Naive thymus-derived CD4-positive, alpha-beta T cell (primary cell): ENCODE measurements around the gene FCN3. TPM values are rescaled to one million over a fixed set of nuclear protein-coding genes. Genes with fewer than 3 reads are reported as not detected.

Experiments
- ATAC-seq: fragments of 150-1000 bp; cut with Tn5 transposase; 2 replicates; pipeline ENCODE4 v1.10.0; 2021; ENCODE audit warnings: mild to moderate bottlenecking, moderate library complexity
- CTCF ChIA-PET: fragments of 350-600 bp; sonication (Branson Sonifier 250); formaldehyde crosslinking; loops from one replicate; lab custom pipeline; 2021; ENCODE audit warnings: antibody characterized with exemption; lab: Charles Lee
- POLR2A ChIA-PET: fragments of 350-600 bp; sonication (Branson Sonifier 250); formaldehyde crosslinking; loops from one replicate; lab custom pipeline; 2021; ENCODE audit warnings: antibody characterized with exemption, inconsistent platforms; lab: Charles Lee
- DNase-seq, 9 donors: peaks; one replicate each; pipeline versions ENCODE4 v3.0.0 to v3.0.0-alpha.2; 2020 to 2022; ENCODE audit warnings: mixed read lengths in 1 of 9
- H3K27ac ChIP-seq: one replicate; pipeline ENCODE4 v1.7.0; 2013; ENCODE audit warnings: mild to moderate bottlenecking, low read depth, low read length, moderate library complexity
- H3K27me3 ChIP-seq, 2 donors: one replicate each; pipeline ENCODE4 v1.7.0; 2013; ENCODE audit warnings: low read length in 2 of 2, mild to moderate bottlenecking in 2 of 2, moderate library complexity in 2 of 2; ENCODE audit not compliant: control insufficient read depth in 2 of 2, insufficient read depth in 2 of 2
- H3K36me3 ChIP-seq, 3 experiments: 1 replicate in 2 of 3; 2 replicates in 1 of 3; pipeline ENCODE4 v1.7.0; 2013; ENCODE audit warnings: low read length in 3 of 3, mild to moderate bottlenecking in 3 of 3, moderate library complexity in 1 of 3; ENCODE audit not compliant: insufficient read depth in 3 of 3, control insufficient read depth in 2 of 3
- H3K4me1 ChIP-seq, 2 donors: one replicate each; pipeline ENCODE4 v1.7.0; 2013; ENCODE audit warnings: low read length in 2 of 2, mild to moderate bottlenecking in 2 of 2, moderate library complexity in 1 of 2; ENCODE audit not compliant: control insufficient read depth in 2 of 2, insufficient read depth in 2 of 2
- H3K4me3 ChIP-seq: 2 replicates; pipeline ENCODE4 v1.7.0; 2013; ENCODE audit warnings: mild to moderate bottlenecking, low read length
- H3K9me3 ChIP-seq, 3 experiments: 1 replicate in 2 of 3; 2 replicates in 1 of 3; pipeline ENCODE4 v1.7.0; 2013; ENCODE audit warnings: low read length in 3 of 3; ENCODE audit not compliant: control insufficient read depth in 2 of 3
- H3K27ac Mint-ChIP-seq, 9 donors: one replicate each; pipeline ENCODE4 v1.8.0; 2020 to 2022; ENCODE audit warnings: mixed read lengths in 9 of 9, mild to moderate bottlenecking in 8 of 9, moderate library complexity in 5 of 9, inconsistent platforms in 2 of 9
- H3K27me3 Mint-ChIP-seq, 5 donors: one replicate each; pipeline ENCODE4 v1.8.0; 2021 to 2022; ENCODE audit warnings: mixed read lengths in 5 of 5, mild to moderate bottlenecking in 1 of 5
- H3K36me3 Mint-ChIP-seq, 5 donors: one replicate each; pipeline ENCODE4 v1.8.0; 2020 to 2022; ENCODE audit warnings: mixed read lengths in 5 of 5, mild to moderate bottlenecking in 3 of 5, inconsistent platforms in 1 of 5
- H3K4me1 Mint-ChIP-seq, 7 donors: one replicate each; pipeline ENCODE4 v1.8.0; 2020 to 2022; ENCODE audit warnings: mixed read lengths in 7 of 7, mild to moderate bottlenecking in 3 of 7, inconsistent platforms in 1 of 7
- H3K4me3 Mint-ChIP-seq, 10 donors: one replicate each; pipeline ENCODE4 v1.8.0; 2020 to 2022; ENCODE audit warnings: mild to moderate bottlenecking in 10 of 10, mixed read lengths in 10 of 10, moderate library complexity in 6 of 10, inconsistent platforms in 2 of 10
- H3K9me3 Mint-ChIP-seq, 11 donors: one replicate each; pipeline ENCODE4 v1.8.0; 2020 to 2022; ENCODE audit warnings: mixed read lengths in 11 of 11, mild to moderate bottlenecking in 4 of 11, inconsistent platforms in 1 of 11, moderate library complexity in 1 of 11
- intact Hi-C, 2 donors: fragments of 100-400 bp; cut with micrococcal nuclease; formaldehyde crosslinking; loops; one replicate each; pipeline ENCODE4 v1.15.1; 2023
- polyA plus RNA-seq, 2 donors: library from polyadenylated mRNA; unstranded; fragments of 300-500 nt; fragmentation: Illumina TruSeq; gene quantifications; one replicate each; pipeline ENCODE4 v1.2.3, GENCODE V29; 2021
- total RNA-seq, 6 experiments: library from RNA in 5 of 6; stranded (reverse) in 5 of 6; gene quantifications; 1 replicate in 5 of 6; 2 replicates in 1 of 6; pipeline ENCODE4 v1.2.3 and lab custom pipeline; 2021 to 2026

Gene FCN3
- total and polyA plus RNA-seq, 7 experiments from 2014 or later, result not detected

GRCh38 chr1:27341525-27342252 is 32.9 kb downstream of the FCN3 start, which contains the start of gene SYTL1:
Gene SYTL1, plus strand, starts transcription at chr1:27342022. Its CDS starts 3,313 bp downstream, at chr1:27345335.
- Mint-ChIP-seq H3K36me3 (peaks cover 4 to 26% (median 6%) of the 10 kb centered on the region in 5 donors), H3K4me3 (peak within 1 kb of the TSS; percentile 91 to 100 (median 96)), H3K9me3 (peaks cover 0 to 4% (median 0%) of the 10 kb centered on the region in 11 donors), H3K4me1 (peaks cover 22 to 68% (median 53%) of the 10 kb centered on the region in 7 donors), H3K27ac (peak within 1 kb of the TSS; percentile 86 to 98 (median 94)), H3K27me3 (no peaks in the 10 kb centered on the region)
- ATAC-seq (peak; percentile 74), DNase-seq (peak; percentile 49 to 72 (median 60))
- Histone ChIP-seq H3K9me3 (no peaks in the 10 kb centered on the region), H3K4me3 (peak within 1 kb of the TSS; percentile 85), H3K4me1 (peaks cover 11 to 29% of the 10 kb centered on the region in 2 donors), H3K27me3 (no peaks in the 10 kb centered on the region), H3K27ac (peak within 1 kb of the TSS; percentile 87), H3K36me3 (peaks cover 0 to 23% (median 0%) of the 10 kb centered on the region in 3 experiments)
- ChIA-PET POLR2A (interaction anchor here (0.7 to 7.2 kb wide), 12 partner anchors 9 to 870 kb away, joined by 3 to 111 read pairs (median 4); partner anchors contain the start of genes HMGN2 and TMEM222), CTCF (interaction anchor here (0.5 to 2.8 kb wide), 10 partner anchors 9 to 893 kb away, joined by 3 to 23 read pairs (median 4); partner anchors contain the start of gene IFI6)
- intact Hi-C loops, result loop anchor here (1.0 to 5.0 kb wide), 6 partner anchors 8 to 1211 kb away; partner anchors contain the start of genes MAP3K6 (in 1 of the 2), TMEM222 (in 1 of the 2) and TRNAU1AP (in 1 of the 2)

GRCh38 chr1:27339213-27339612 is 35.4 kb downstream of the FCN3 start:
- Mint-ChIP-seq H3K4me3 (peak overlapping the region in 9 of 10 donors; percentile 2 to 97 (median 59)), H3K36me3 (peaks cover 0 to 18% (median 5%) of the 10 kb centered on the region in 5 donors), H3K9me3 (peaks cover 0 to 4% (median 0%) of the 10 kb centered on the region in 11 donors), H3K27ac (peak overlapping the region; percentile 56 to 98 (median 91)), H3K4me1 (peaks cover 17 to 48% (median 38%) of the 10 kb centered on the region in 7 donors), H3K27me3 (no peaks in the 10 kb centered on the region)
- ChIA-PET POLR2A (interaction anchor here (0.8 to 2.2 kb wide), 5 partner anchors 10 to 15 kb away, joined by 3 to 5 read pairs (median 4); no protein-coding TSS in a partner anchor), CTCF (interaction anchor here (1.0 to 1.5 kb wide), 4 partner anchors 12 to 48 kb away, joined by 3 to 4 read pairs (median 3); no protein-coding TSS in a partner anchor)
- H3K27me3 ChIP-seq, result no peaks in the 10 kb centered on the region
- H3K36me3 ChIP-seq, result peaks cover 4 to 31% (median 6%) of the 10 kb centered on the region in 3 experiments
- peaks cover 11 to 19% of the 10 kb centered on the region in 2 donors for H3K4me1 ChIP-seq
- no peaks in the 10 kb centered on the region for H3K9me3 ChIP-seq
- DNase-seq (no peak), ATAC-seq (no peak)
- intact Hi-C loops, result no loop called here
- H3K27ac ChIP-seq, result peak overlapping the region; percentile 45
- no peak overlapping the region for H3K4me3 ChIP-seq

GRCh38 chr1:27338751-27339150 is 35.9 kb downstream of the FCN3 start:
- H3K9me3 ChIP-seq, result no peaks in the 10 kb centered on the region
- peak overlapping the region; percentile 56 to 98 (median 91) for H3K27ac Mint-ChIP-seq
- intact Hi-C loops, result no loop called here
- peak overlapping the region; percentile 45 for H3K27ac ChIP-seq
- no peak overlapping the region for H3K4me3 ChIP-seq
- peaks cover 17 to 45% (median 33%) of the 10 kb centered on the region in 7 donors for H3K4me1 Mint-ChIP-seq
- H3K36me3 ChIP-seq, result peaks cover 4 to 36% (median 9%) of the 10 kb centered on the region in 3 experiments
- H3K27me3 Mint-ChIP-seq, result no peaks in the 10 kb centered on the region
- no peaks in the 10 kb centered on the region for H3K27me3 ChIP-seq
- POLR2A ChIA-PET, result interaction anchor here (0.8 to 2.2 kb wide), 4 partner anchors 10 to 15 kb away, joined by 3 to 6 read pairs (median 4); no protein-coding TSS in a partner anchor
- no peak for ATAC-seq
- H3K36me3 Mint-ChIP-seq, result peaks cover 0 to 20% (median 9%) of the 10 kb centered on the region in 5 donors
- H3K4me3 Mint-ChIP-seq, result peak overlapping the region in 3 of 10 donors; percentile 59 to 97 (median 72)
- no peak for DNase-seq
- H3K4me1 ChIP-seq, result peaks cover 11 to 15% of the 10 kb centered on the region in 2 donors
- H3K9me3 Mint-ChIP-seq, result peaks cover 0 to 4% (median 0%) of the 10 kb centered on the region in 11 donors
- CTCF ChIA-PET, result interaction anchor here (1.0 to 1.5 kb wide), 3 partner anchors 18 to 49 kb away, joined by 3 to 4 read pairs (median 3); no protein-coding TSS in a partner anchor

- ChIA-PET POLR2A (interaction anchor here (0.6 to 1.6 kb wide), 3 partner anchors 9 to 59 kb away, joined by 3 to 6 read pairs (median 4); no protein-coding TSS in a partner anchor), CTCF (interaction anchor here (0.6 to 1.1 kb wide), 2 partner anchors 39 to 1096 kb away, joined by 3 read pairs; no protein-coding TSS in a partner anchor)
- H3K4me3 Mint-ChIP-seq, result no peak overlapping the region
- H3K9me3 ChIP-seq, result no peaks in the 10 kb centered on the region
- H3K27me3 ChIP-seq, result no peaks in the 10 kb centered on the region
- peaks cover 30 to 53% (median 41%) of the 10 kb centered on the region in 7 donors for H3K4me1 Mint-ChIP-seq
- H3K36me3 Mint-ChIP-seq, result peaks cover 0 to 14% (median 9%) of the 10 kb centered on the region in 5 donors
- DNase-seq, result no peak
- intact Hi-C loops, result no loop called here
- ATAC-seq, result no peak
- peaks cover 0 to 4% (median 0%) of the 10 kb centered on the region in 11 donors for H3K9me3 Mint-ChIP-seq
- no peaks in the 10 kb centered on the region for H3K27me3 Mint-ChIP-seq
- H3K4me1 ChIP-seq, result peaks cover 17 to 22% of the 10 kb centered on the region in 2 donors
- H3K4me3 ChIP-seq, result no peak overlapping the region
- no peak overlapping the region for H3K27ac Mint-ChIP-seq
- peaks cover 11 to 56% (median 16%) of the 10 kb centered on the region in 3 experiments for H3K36me3 ChIP-seq
- H3K27ac ChIP-seq, result no peak overlapping the region
Measured at GRCh38 chr1:27336756-27337155, 37.9 kb downstream of the FCN3 start.

GRCh38 chr1:27335506-27336422 is 38.9 kb downstream of the FCN3 start:
- H3K4me1 ChIP-seq, result peaks cover 10 to 12% of the 10 kb centered on the region in 2 donors
- H3K36me3 ChIP-seq, result peaks cover 11 to 66% (median 16%) of the 10 kb centered on the region in 3 experiments
- no peaks in the 10 kb centered on the region for H3K27me3 ChIP-seq
- Mint-ChIP-seq H3K9me3 (peaks cover 0 to 4% (median 0%) of the 10 kb centered on the region in 11 donors), H3K36me3 (peaks cover 0 to 14% (median 10%) of the 10 kb centered on the region in 5 donors), H3K4me3 (no peak overlapping the region), H3K27me3 (no peaks in the 10 kb centered on the region), H3K27ac (no peak overlapping the region), H3K4me1 (peaks cover 30 to 50% (median 36%) of the 10 kb centered on the region in 7 donors)
- H3K9me3 ChIP-seq, result no peaks in the 10 kb centered on the region
- intact Hi-C loops, result no loop called here
- H3K4me3 ChIP-seq, result no peak overlapping the region
- DNase-seq, result no peak
- H3K27ac ChIP-seq, result no peak overlapping the region
- CTCF ChIA-PET, result interaction anchor here (4.1 to 4.3 kb wide), 2 partner anchors 22 to 52 kb away, joined by 44 to 72 read pairs; no protein-coding TSS in a partner anchor
- no peak for ATAC-seq
- POLR2A ChIA-PET, result interaction anchor here (0.6 to 1.6 kb wide), 3 partner anchors 10 to 21 kb away, joined by 3 to 6 read pairs (median 4); no protein-coding TSS in a partner anchor
